Stomach (tissue), 4 donors: ENCODE results near the gene TGFBR3L.

Experiments
- EP300 ChIP-seq: sonication (generic); formaldehyde crosslinking; IDR thresholded peaks from one replicate; pipeline ENCODE4 v1.6.1; 2017; ENCODE audit warnings: antibody characterized with exemption
- POLR2A ChIP-seq, 4 donors: fragments of 450-650 bp; IDR thresholded peaks; one replicate each; pipeline ENCODE4 v1.6.1; 2016; ENCODE audit warnings: antibody characterized with exemption in 4 of 4, control low read depth in 2 of 4, mild to moderate bottlenecking in 1 of 4, moderate library complexity in 1 of 4
- POLR2AphosphoS5 ChIP-seq, 3 donors: sonication (generic); formaldehyde crosslinking; IDR thresholded peaks; one replicate each; pipeline ENCODE4 v1.6.1; 2016; ENCODE audit warnings: antibody characterized with exemption in 3 of 3
- TF ChIP-seq, protein P1 (sequence below), 7 experiments: fragments of 450-650 bp in 4 of 7; fragments of 200-600 bp in 3 of 7; sonication (generic) in 3 of 7; IDR thresholded peaks; one replicate each; pipeline ENCODE4 v1.5.1; 2016 to 2019; ENCODE audit warnings: antibody characterized with exemption in 7 of 7, control low read depth in 2 of 7, mild to moderate bottlenecking in 1 of 7

DNA sequence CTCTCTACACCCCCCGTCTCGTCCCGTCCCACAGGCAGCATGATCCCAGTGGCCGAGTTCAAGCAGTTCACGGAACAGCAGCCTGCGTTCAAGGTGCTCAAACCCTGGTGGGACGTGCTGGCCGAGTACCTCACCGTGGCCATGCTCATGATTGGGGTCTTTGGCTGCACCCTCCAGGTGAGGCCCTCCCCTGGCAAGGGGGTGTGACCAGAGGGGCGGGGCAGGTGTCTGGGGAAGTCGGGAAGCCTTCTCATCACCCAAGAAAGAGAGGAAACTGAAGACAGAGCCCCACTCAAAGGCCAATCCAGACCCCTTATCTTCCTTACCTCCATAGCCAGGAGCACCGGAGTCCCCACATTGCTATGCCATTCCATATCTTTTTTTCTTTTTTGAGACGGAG lies 19.1 kb upstream of the TGFBR3L start:
- TF ChIP-seq EP300 (no peak), POLR2A (IDR thresholded peaks at IDR 0.05) (no peak), POLR2AphosphoS5 (IDR thresholded peaks at IDR 0.05) (no peak)
- TF ChIP-seq, protein P1, sequence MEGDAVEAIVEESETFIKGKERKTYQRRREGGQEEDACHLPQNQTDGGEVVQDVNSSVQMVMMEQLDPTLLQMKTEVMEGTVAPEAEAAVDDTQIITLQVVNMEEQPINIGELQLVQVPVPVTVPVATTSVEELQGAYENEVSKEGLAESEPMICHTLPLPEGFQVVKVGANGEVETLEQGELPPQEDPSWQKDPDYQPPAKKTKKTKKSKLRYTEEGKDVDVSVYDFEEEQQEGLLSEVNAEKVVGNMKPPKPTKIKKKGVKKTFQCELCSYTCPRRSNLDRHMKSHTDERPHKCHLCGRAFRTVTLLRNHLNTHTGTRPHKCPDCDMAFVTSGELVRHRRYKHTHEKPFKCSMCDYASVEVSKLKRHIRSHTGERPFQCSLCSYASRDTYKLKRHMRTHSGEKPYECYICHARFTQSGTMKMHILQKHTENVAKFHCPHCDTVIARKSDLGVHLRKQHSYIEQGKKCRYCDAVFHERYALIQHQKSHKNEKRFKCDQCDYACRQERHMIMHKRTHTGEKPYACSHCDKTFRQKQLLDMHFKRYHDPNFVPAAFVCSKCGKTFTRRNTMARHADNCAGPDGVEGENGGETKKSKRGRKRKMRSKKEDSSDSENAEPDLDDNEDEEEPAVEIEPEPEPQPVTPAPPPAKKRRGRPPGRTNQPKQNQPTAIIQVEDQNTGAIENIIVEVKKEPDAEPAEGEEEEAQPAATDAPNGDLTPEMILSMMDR (IDR thresholded peaks at IDR 0.05): no peak
